Head of caudate nucleus (tissue), 42 donors: ENCODE results near the gene JAM2.

Experiments
- DNase-seq, 42 donors: peaks; one replicate each; pipeline versions ENCODE4 v3.0.0 to v3.0.0-alpha.2; 2020 to 2021; ENCODE audit warnings: mixed read lengths in 7 of 42
- intact Hi-C: fragments of 100-400 bp; cut with DNase I; formaldehyde crosslinking; loops from one replicate; pipeline ENCODE4 v1.15.0; 2022

JAM2 gene

GRCh38 chr21:25752416-25752815 lies 113.4 kb downstream of the JAM2 start:
- intact Hi-C loops, result no loop called here
- DNase-seq, result no peak

- DNase-seq, result no peak
- intact Hi-C loops, result no loop called here
Measured at GRCh38 chr21:25756190-25756932, 117.3 kb downstream of the JAM2 start.

GRCh38 chr21:25757531-25757930 lies 118.5 kb downstream of the JAM2 start:
- intact Hi-C loops, result no loop called here
- no peak for DNase-seq

GRCh38 chr21:25759573-25759972 lies 120.5 kb downstream of the JAM2 start:
- intact Hi-C loops, result no loop called here
- no peak for DNase-seq

GRCh38 chr21:25760061-25760460 lies 121.0 kb downstream of the JAM2 start:
- no peak for DNase-seq
- intact Hi-C loops, result no loop called here

- no peak for DNase-seq
- intact Hi-C loops, result no loop called here
Measured at GRCh38 chr21:25760677-25761076, 121.6 kb downstream of the JAM2 start.

GRCh38 chr21:25764065-25764464 lies 125.0 kb downstream of the JAM2 start:
- peak in 8 of 42 donors; percentile 15 to 58 (median 24) for DNase-seq
- intact Hi-C loops, result no loop called here
